Loucy (cell line): ENCODE results near the gene USP17L15.
"Not testable (repeated sequence)": the region's sequence is repeated elsewhere in the genome, so short reads cannot be mapped to it uniquely, and the experiment has no call there.

Source experiments
- EZH2phosphoT487 ChIP-seq: fragments of 200-600 bp; IDR thresholded peaks from 2 replicates; pipeline ENCODE4 v1.6.1; 2018; ENCODE audit warnings: antibody characterized with exemption, mild to moderate bottlenecking, moderate library complexity, borderline replicate concordance
- TF ChIP-seq, protein P1 (sequence below): fragments of 200-600 bp; sonication (generic); conservative IDR thresholded peaks from 2 replicates; pipeline ENCODE4 v1.5.1; 2014; ENCODE audit warnings: mild to moderate bottlenecking, antibody characterized with exemption, low read length

DNA sequence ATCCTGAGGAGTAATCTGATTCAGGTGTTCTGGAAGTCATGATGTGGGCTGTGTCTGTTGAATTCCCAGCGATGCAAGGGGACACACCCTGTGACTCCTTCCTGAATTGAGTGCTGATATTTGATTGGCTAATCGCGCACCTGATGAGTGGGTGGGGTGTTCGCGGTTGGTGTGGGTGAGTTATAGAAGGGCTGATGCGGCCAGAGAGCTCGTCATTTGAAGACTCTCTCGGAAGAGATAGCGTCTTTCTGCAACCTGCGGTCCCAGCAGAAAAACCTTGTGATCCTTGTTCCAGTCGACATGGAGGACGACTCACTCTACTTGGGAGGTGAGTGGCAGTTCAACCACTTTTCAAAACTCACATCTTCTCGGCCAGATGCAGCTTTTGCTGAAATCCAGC is 23.8 kb upstream of the USP17L15 start, which contains the start of gene USP17L10:
- TF ChIP-seq, protein P1, sequence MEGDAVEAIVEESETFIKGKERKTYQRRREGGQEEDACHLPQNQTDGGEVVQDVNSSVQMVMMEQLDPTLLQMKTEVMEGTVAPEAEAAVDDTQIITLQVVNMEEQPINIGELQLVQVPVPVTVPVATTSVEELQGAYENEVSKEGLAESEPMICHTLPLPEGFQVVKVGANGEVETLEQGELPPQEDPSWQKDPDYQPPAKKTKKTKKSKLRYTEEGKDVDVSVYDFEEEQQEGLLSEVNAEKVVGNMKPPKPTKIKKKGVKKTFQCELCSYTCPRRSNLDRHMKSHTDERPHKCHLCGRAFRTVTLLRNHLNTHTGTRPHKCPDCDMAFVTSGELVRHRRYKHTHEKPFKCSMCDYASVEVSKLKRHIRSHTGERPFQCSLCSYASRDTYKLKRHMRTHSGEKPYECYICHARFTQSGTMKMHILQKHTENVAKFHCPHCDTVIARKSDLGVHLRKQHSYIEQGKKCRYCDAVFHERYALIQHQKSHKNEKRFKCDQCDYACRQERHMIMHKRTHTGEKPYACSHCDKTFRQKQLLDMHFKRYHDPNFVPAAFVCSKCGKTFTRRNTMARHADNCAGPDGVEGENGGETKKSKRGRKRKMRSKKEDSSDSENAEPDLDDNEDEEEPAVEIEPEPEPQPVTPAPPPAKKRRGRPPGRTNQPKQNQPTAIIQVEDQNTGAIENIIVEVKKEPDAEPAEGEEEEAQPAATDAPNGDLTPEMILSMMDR = not testable (repeated sequence)
- TF ChIP-seq EZH2phosphoT487 = not testable (repeated sequence)
